HG02759 (cell line): ENCODE results near the gene CHIC1.

ENCODE experiments used
- ATAC-seq: cut with Tn5 transposase; IDR thresholded peaks from one replicate; pipeline ENCODE4 v1.9.1; 2021; ENCODE audit warnings: mild to moderate bottlenecking, moderate library complexity; ENCODE audit not compliant: unreplicated experiment

CHIC1 gene

DNA sequence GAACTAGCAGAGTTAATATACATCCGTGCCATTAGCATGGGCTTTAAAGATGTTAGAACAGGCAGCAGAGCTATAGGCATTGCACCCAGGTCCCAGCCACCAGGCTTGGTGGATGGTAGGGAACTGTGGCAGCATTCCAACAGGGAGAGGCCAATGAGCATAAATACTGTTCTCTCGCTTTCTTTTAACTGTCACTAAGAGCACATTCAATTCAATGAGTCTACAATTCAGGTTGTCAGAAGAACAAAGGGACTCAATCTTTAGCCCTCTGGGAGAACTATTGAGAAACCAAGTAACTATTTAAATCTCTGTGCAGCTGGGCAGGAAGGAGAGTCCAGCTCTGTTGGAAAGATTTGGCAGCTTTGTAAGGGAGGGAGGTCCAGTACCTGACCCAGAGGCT, 165.6 kb downstream of the CHIC1 start:
- no peak for ATAC-seq
